ENCODE data around the gene OMP. TPM values are rescaled to one million over a fixed set of nuclear protein-coding genes. Genes with fewer than 3 reads are reported as not detected.

OMP gene
- total and polyA plus RNA-seq, 2 of the 13 experiments (the other 11 are each of a cell fraction or from before 2014, with no cell fraction given): not detected

- TF ChIP-seq ZNF263 (CRISPR knock-in tag; IDR thresholded peaks at IDR 0.05) (peak; percentile 90), RXRA (CRISPR knock-in tag; IDR thresholded peaks at IDR 0.05) (0 out of 2 replicates have a peak, but pooled peaks have one; percentile 3), FOXA1 (IDR thresholded peaks at IDR 0.05) (no peak), FOXA1 (CRISPR knock-in tag; IDR thresholded peaks at IDR 0.05) (peak; percentile 50; the same call in 1 of the 2 replicates), BCL6 (CRISPR knock-in tag; IDR thresholded peaks at IDR 0.05) (0 out of 2 replicates have a peak, but pooled peaks have one; percentile 7), HOXA3 (CRISPR knock-in tag; IDR thresholded peaks at IDR 0.05) (peak; percentile 51; the same call in 1 of the 2 replicates), ELF3 (CRISPR knock-in tag; IDR thresholded peaks at IDR 0.05) (peak; percentile 72), NRL (CRISPR knock-in tag; IDR thresholded peaks at IDR 0.05; ENCODE audit: borderline replicate concordance) (peak; percentile 14; the same call in 1 of the 2 replicates), ZNF382 (CRISPR knock-in tag; IDR thresholded peaks at IDR 0.05; ENCODE audit: borderline replicate concordance) (no peak), BATF2 (CRISPR knock-in tag; IDR thresholded peaks at IDR 0.05) (no peak), ZBTB38 (CRISPR knock-in tag; IDR thresholded peaks at IDR 0.05) (peak; percentile 38; the same call in 1 of the 2 replicates), SAP130 (CRISPR knock-in tag; IDR thresholded peaks at IDR 0.05; ENCODE audit: low read depth) (peak; percentile 49; the same call in 1 of the 2 replicates), ARID4A (CRISPR knock-in tag; IDR thresholded peaks at IDR 0.05; ENCODE audit: borderline replicate concordance) (peak; percentile 46; the same call in 1 of the 2 replicates), SMAD1 (CRISPR knock-in tag; IDR thresholded peaks at IDR 0.05; ENCODE audit: borderline replicate concordance, low read depth) (peak; percentile 73; the same call in 1 of the 2 replicates), CHCHD3 (CRISPR knock-in tag; IDR thresholded peaks at IDR 0.05) (no peak), ZNF281 (CRISPR knock-in tag; IDR thresholded peaks at IDR 0.05; ENCODE audit: borderline replicate concordance) (no peak), CBX2 (IDR thresholded peaks at IDR 0.05; ENCODE audit: low read depth, low read length) (no peak), CBX2 (CRISPR knock-in tag; IDR thresholded peaks at IDR 0.05; ENCODE audit: low read depth) (no peak)
Observed at GRCh38 chr11:77086521-77087472, 15.8 kb upstream of the OMP start (continued).

Measured in HepG2 (cell line).